Naive thymus-derived CD4-positive, alpha-beta T cell (primary cell): ENCODE measurements around the gene CAPZA2. TPM values are rescaled to one million over a fixed set of nuclear protein-coding genes. Genes with fewer than 3 reads are reported as not detected.
"Not testable (repeated sequence)": the region's sequence is repeated elsewhere in the genome, so short reads cannot be mapped to it uniquely, and the experiment has no call there.

Source experiments
- ATAC-seq: fragments of 150-1000 bp; cut with Tn5 transposase; 2 replicates; pipeline ENCODE4 v1.10.0; 2021; ENCODE audit warnings: mild to moderate bottlenecking, moderate library complexity
- CTCF ChIA-PET: fragments of 350-600 bp; sonication (Branson Sonifier 250); formaldehyde crosslinking; loops from one replicate; lab custom pipeline; 2021; ENCODE audit warnings: antibody characterized with exemption; lab: Charles Lee
- POLR2A ChIA-PET: fragments of 350-600 bp; sonication (Branson Sonifier 250); formaldehyde crosslinking; loops from one replicate; lab custom pipeline; 2021; ENCODE audit warnings: antibody characterized with exemption, inconsistent platforms; lab: Charles Lee
- DNase-seq, 9 donors: peaks; one replicate each; pipeline versions ENCODE4 v3.0.0 to v3.0.0-alpha.2; 2020 to 2022; ENCODE audit warnings: mixed read lengths in 1 of 9
- H3K27ac ChIP-seq: one replicate; pipeline ENCODE4 v1.7.0; 2013; ENCODE audit warnings: mild to moderate bottlenecking, low read depth, low read length, moderate library complexity
- H3K27me3 ChIP-seq, 2 donors: one replicate each; pipeline ENCODE4 v1.7.0; 2013; ENCODE audit warnings: low read length in 2 of 2, mild to moderate bottlenecking in 2 of 2, moderate library complexity in 2 of 2; ENCODE audit not compliant: control insufficient read depth in 2 of 2, insufficient read depth in 2 of 2
- H3K36me3 ChIP-seq, 3 experiments: 1 replicate in 2 of 3; 2 replicates in 1 of 3; pipeline ENCODE4 v1.7.0; 2013; ENCODE audit warnings: low read length in 3 of 3, mild to moderate bottlenecking in 3 of 3, moderate library complexity in 1 of 3; ENCODE audit not compliant: insufficient read depth in 3 of 3, control insufficient read depth in 2 of 3
- H3K4me1 ChIP-seq, 2 donors: one replicate each; pipeline ENCODE4 v1.7.0; 2013; ENCODE audit warnings: low read length in 2 of 2, mild to moderate bottlenecking in 2 of 2, moderate library complexity in 1 of 2; ENCODE audit not compliant: control insufficient read depth in 2 of 2, insufficient read depth in 2 of 2
- H3K4me3 ChIP-seq: 2 replicates; pipeline ENCODE4 v1.7.0; 2013; ENCODE audit warnings: mild to moderate bottlenecking, low read length
- H3K9me3 ChIP-seq, 3 experiments: 1 replicate in 2 of 3; 2 replicates in 1 of 3; pipeline ENCODE4 v1.7.0; 2013; ENCODE audit warnings: low read length in 3 of 3; ENCODE audit not compliant: control insufficient read depth in 2 of 3
- H3K27ac Mint-ChIP-seq, 9 donors: one replicate each; pipeline ENCODE4 v1.8.0; 2020 to 2022; ENCODE audit warnings: mixed read lengths in 9 of 9, mild to moderate bottlenecking in 8 of 9, moderate library complexity in 5 of 9, inconsistent platforms in 2 of 9
- H3K27me3 Mint-ChIP-seq, 5 donors: one replicate each; pipeline ENCODE4 v1.8.0; 2021 to 2022; ENCODE audit warnings: mixed read lengths in 5 of 5, mild to moderate bottlenecking in 1 of 5
- H3K36me3 Mint-ChIP-seq, 5 donors: one replicate each; pipeline ENCODE4 v1.8.0; 2020 to 2022; ENCODE audit warnings: mixed read lengths in 5 of 5, mild to moderate bottlenecking in 3 of 5, inconsistent platforms in 1 of 5
- H3K4me1 Mint-ChIP-seq, 7 donors: one replicate each; pipeline ENCODE4 v1.8.0; 2020 to 2022; ENCODE audit warnings: mixed read lengths in 7 of 7, mild to moderate bottlenecking in 3 of 7, inconsistent platforms in 1 of 7
- H3K4me3 Mint-ChIP-seq, 10 donors: one replicate each; pipeline ENCODE4 v1.8.0; 2020 to 2022; ENCODE audit warnings: mild to moderate bottlenecking in 10 of 10, mixed read lengths in 10 of 10, moderate library complexity in 6 of 10, inconsistent platforms in 2 of 10
- H3K9me3 Mint-ChIP-seq, 11 donors: one replicate each; pipeline ENCODE4 v1.8.0; 2020 to 2022; ENCODE audit warnings: mixed read lengths in 11 of 11, mild to moderate bottlenecking in 4 of 11, inconsistent platforms in 1 of 11, moderate library complexity in 1 of 11
- intact Hi-C, 2 donors: fragments of 100-400 bp; cut with micrococcal nuclease; formaldehyde crosslinking; loops; one replicate each; pipeline ENCODE4 v1.15.1; 2023
- polyA plus RNA-seq, 2 donors: library from polyadenylated mRNA; unstranded; fragments of 300-500 nt; fragmentation: Illumina TruSeq; gene quantifications; one replicate each; pipeline ENCODE4 v1.2.3, GENCODE V29; 2021
- total RNA-seq, 6 experiments: library from RNA in 5 of 6; stranded (reverse) in 5 of 6; gene quantifications; 1 replicate in 5 of 6; 2 replicates in 1 of 6; pipeline ENCODE4 v1.2.3 and lab custom pipeline; 2021 to 2026

Gene CAPZA2
- total and polyA plus RNA-seq, 7 experiments from 2014 or later = 86.2 to 191 (median 118) TPM

- H3K4me3 ChIP-seq = no peak overlapping the region
- H3K4me1 ChIP-seq = peaks cover 7 to 8% of the 10 kb centered on the region in 2 donors
- POLR2A ChIA-PET = interaction anchor here (0.7 kb wide), 1 partner anchor 1286 kb away, joined by 4 read pairs; no protein-coding TSS in a partner anchor
- ATAC-seq = no peak
- Mint-ChIP-seq H3K27ac (no peak overlapping the region), H3K4me3 (no peak overlapping the region), H3K27me3 (peaks cover 0 to 27% (median 0%) of the 10 kb centered on the region in 5 donors), H3K9me3 (peaks cover 0 to 3% (median 0%) of the 10 kb centered on the region in 11 donors), H3K4me1 (peaks cover 13 to 28% (median 19%) of the 10 kb centered on the region in 7 donors), H3K36me3 (no peaks in the 10 kb centered on the region)
- no peaks in the 10 kb centered on the region for H3K27me3 ChIP-seq
- no peaks in the 10 kb centered on the region for H3K36me3 ChIP-seq
- no peak for DNase-seq
- CTCF ChIA-PET = no interaction called here
- no peak overlapping the region for H3K27ac ChIP-seq
- H3K9me3 ChIP-seq = no peaks in the 10 kb centered on the region
- intact Hi-C loops = loop anchor here in 1 of 2 donors (10.0 kb wide), 1 partner anchor 743 kb away; the partner anchor contains the start of gene TES
Observed at GRCh38 chr7:116957874-116958273, 95.5 kb downstream of the CAPZA2 start.

GRCh38 chr7:116961966-116962673 lies 99.7 kb downstream of the CAPZA2 start:
- H3K4me3 Mint-ChIP-seq, H3K9me3 ChIP-seq, H3K36me3 Mint-ChIP-seq, H3K9me3 Mint-ChIP-seq, H3K27ac ChIP-seq, intact Hi-C loops, H3K4me1 ChIP-seq, H3K4me3 ChIP-seq, ATAC-seq, H3K36me3 ChIP-seq, DNase-seq, POLR2A ChIA-PET, CTCF ChIA-PET, H3K27me3 ChIP-seq, H3K27ac Mint-ChIP-seq, H3K4me1 Mint-ChIP-seq: not testable (repeated sequence)
- H3K27me3 Mint-ChIP-seq = peaks cover 0 to 20% (median 0%) of the 10 kb centered on the region in 5 donors

DNA sequence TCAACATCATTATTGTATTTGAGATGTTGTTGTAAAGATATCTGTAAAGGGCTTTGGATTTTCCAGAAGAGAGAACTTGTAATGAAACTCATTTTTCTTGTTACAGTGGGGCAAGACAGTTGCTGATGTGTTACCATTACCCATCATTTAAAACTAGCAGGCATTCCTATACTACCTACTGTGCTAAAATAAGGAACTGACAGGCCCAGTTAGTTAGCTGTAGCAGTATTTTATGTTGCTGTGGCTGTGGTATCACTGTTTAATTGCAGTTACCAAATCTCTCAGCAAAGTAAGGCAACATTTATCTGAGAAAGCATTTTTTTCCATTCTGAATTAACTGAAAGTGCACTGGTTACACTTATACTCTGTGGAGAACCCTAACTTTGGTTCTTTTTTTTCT lies 100.8 kb downstream of the CAPZA2 start:
- Histone ChIP-seq H3K9me3 (no peaks in the 10 kb centered on the region), H3K27me3 (no peaks in the 10 kb centered on the region), H3K36me3 (no peaks in the 10 kb centered on the region), H3K4me3 (no peak overlapping the region), H3K4me1 (no peaks in the 10 kb centered on the region), H3K27ac (no peak overlapping the region)
- POLR2A ChIA-PET = interaction anchor here (0.7 kb wide), 1 partner anchor 1232 kb away, joined by 3 read pairs; no protein-coding TSS in a partner anchor
- CTCF ChIA-PET = no interaction called here
- DNase-seq = no peak
- peaks cover 0 to 24% (median 0%) of the 10 kb centered on the region in 5 donors for H3K27me3 Mint-ChIP-seq
- H3K36me3 Mint-ChIP-seq = no peaks in the 10 kb centered on the region
- H3K9me3 Mint-ChIP-seq = peaks cover 0 to 3% (median 0%) of the 10 kb centered on the region in 11 donors
- H3K27ac Mint-ChIP-seq = no peak overlapping the region
- intact Hi-C loops = no loop called here
- H3K4me1 Mint-ChIP-seq = peaks cover 0 to 8% (median 0%) of the 10 kb centered on the region in 7 donors
- ATAC-seq = no peak
- no peak overlapping the region for H3K4me3 Mint-ChIP-seq

- ChIA-PET CTCF (no interaction called here), POLR2A (interaction anchor here (1.2 kb wide), 1 partner anchor 41 kb away, joined by 4 read pairs; no protein-coding TSS in a partner anchor)
- Histone ChIP-seq H3K4me3 (no peak overlapping the region), H3K9me3 (no peaks in the 10 kb centered on the region), H3K27me3 (no peaks in the 10 kb centered on the region), H3K36me3 (no peaks in the 10 kb centered on the region), H3K27ac (no peak overlapping the region), H3K4me1 (no peaks in the 10 kb centered on the region)
- Mint-ChIP-seq H3K27me3 (peaks cover 0 to 17% (median 0%) of the 10 kb centered on the region in 5 donors), H3K36me3 (peaks cover 0 to 5% (median 0%) of the 10 kb centered on the region in 5 donors), H3K4me3 (no peak overlapping the region), H3K4me1 (peaks cover 0 to 6% (median 0%) of the 10 kb centered on the region in 7 donors), H3K9me3 (peaks cover 0 to 3% (median 0%) of the 10 kb centered on the region in 11 donors), H3K27ac (peak overlapping the region in 1 of 9 donors; percentile 68)
- DNase-seq (no peak), ATAC-seq (no peak)
- intact Hi-C loops = no loop called here
Observed at GRCh38 chr7:116966601-116967000, 104.2 kb downstream of the CAPZA2 start.

DNA sequence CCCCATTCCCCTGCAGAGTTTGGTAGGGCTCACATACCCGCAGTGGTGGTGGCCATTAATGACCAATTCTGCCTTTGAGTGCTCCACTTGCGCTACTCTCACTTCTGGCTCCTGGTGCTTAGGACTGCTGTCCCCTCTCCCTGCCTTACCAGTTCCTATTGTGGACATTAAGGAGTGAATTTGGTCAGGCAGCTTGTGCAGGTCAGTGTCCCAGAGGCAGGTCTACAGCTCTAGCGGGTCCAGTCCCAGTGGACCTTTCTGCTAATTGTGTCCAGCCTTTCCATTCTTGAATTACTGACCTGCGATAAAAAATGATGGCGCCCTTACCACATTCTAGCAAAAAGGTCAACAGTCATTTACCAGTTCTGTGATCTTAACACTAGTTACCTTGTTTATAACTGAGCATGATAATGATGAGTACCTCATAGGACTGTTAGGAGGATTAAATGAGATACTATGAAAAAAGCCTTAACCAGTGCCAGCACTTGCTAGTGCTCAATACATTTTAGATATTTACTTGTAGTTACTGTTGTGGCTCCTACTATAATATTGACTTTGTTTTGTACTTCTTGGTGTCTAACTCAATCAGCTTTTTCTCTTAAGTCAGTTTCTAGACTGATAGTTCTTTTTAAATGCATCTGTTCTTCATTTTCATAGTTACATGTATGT lies 105.0 kb downstream of the CAPZA2 start:
- Histone ChIP-seq H3K4me1 (no peaks in the 10 kb centered on the region), H3K27me3 (no peaks in the 10 kb centered on the region), H3K27ac (no peak overlapping the region), H3K36me3 (no peaks in the 10 kb centered on the region), H3K4me3 (no peak overlapping the region), H3K9me3 (no peaks in the 10 kb centered on the region)
- intact Hi-C loops = no loop called here
- peaks cover 0 to 13% (median 0%) of the 10 kb centered on the region in 5 donors for H3K27me3 Mint-ChIP-seq
- ATAC-seq (no peak), DNase-seq (no peak)
- H3K36me3 Mint-ChIP-seq = peaks cover 0 to 5% (median 0%) of the 10 kb centered on the region in 5 donors
- H3K27ac Mint-ChIP-seq = no peak overlapping the region
- no peaks in the 10 kb centered on the region for H3K9me3 Mint-ChIP-seq
- POLR2A ChIA-PET = no interaction called here
- H3K4me3 Mint-ChIP-seq = no peak overlapping the region
- CTCF ChIA-PET = no interaction called here
- H3K4me1 Mint-ChIP-seq = peaks cover 0 to 6% (median 0%) of the 10 kb centered on the region in 7 donors

DNA sequence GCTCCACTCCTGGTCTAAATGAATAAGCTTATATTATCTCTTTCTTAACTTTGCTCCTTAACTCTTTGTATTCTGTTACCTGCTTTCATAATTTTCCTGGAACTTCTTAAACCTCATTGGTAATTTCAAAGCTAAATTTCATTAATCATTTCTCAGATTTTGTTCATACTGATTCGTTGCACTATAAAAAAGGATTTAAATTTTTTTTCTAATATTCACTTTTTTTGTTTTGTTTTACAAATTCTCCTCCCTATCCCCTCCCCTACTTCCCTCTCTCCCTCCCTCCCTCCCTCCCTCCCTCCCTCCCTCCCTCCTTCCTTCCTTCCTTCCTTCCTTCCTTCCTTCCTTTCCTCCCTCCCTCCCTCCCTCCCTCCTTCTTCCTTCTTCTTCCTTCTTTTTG lies 105.6 kb downstream of the CAPZA2 start:
- POLR2A ChIA-PET = no interaction called here
- peaks cover 0 to 13% (median 0%) of the 10 kb centered on the region in 5 donors for H3K27me3 Mint-ChIP-seq

More for the DNA sequence above, 105.6 kb downstream of the CAPZA2 start:
- no peak for DNase-seq
- Histone ChIP-seq H3K4me3 (no peak overlapping the region), H3K4me1 (no peaks in the 10 kb centered on the region), H3K9me3 (no peaks in the 10 kb centered on the region), H3K27me3 (no peaks in the 10 kb centered on the region), H3K36me3 (no peaks in the 10 kb centered on the region), H3K27ac (no peak overlapping the region)
- H3K36me3 Mint-ChIP-seq = peaks cover 0 to 7% (median 0%) of the 10 kb centered on the region in 5 donors
- no peak overlapping the region for H3K4me3 Mint-ChIP-seq
- no peaks in the 10 kb centered on the region for H3K9me3 Mint-ChIP-seq
- intact Hi-C loops = no loop called here
- CTCF ChIA-PET = no interaction called here
- ATAC-seq = no peak
- H3K27ac Mint-ChIP-seq = no peak overlapping the region
- peaks cover 0 to 6% (median 0%) of the 10 kb centered on the region in 7 donors for H3K4me1 Mint-ChIP-seq
